DND-41 (cell line): ENCODE data around the gene KIF1C.

ENCODE experiments used
- EZH2 ChIP-seq: IDR thresholded peaks from 3 replicates; pipeline ENCODE4 v1.6.1; 2012; ENCODE audit warnings: borderline replicate concordance, low read depth, mild to moderate bottlenecking, moderate library complexity, low read length, inconsistent platforms; ENCODE audit not compliant: severe bottlenecking
- TF ChIP-seq, protein P1 (sequence below): IDR thresholded peaks from 2 replicates; pipeline ENCODE4 v1.5.1; 2012; ENCODE audit warnings: borderline replicate concordance, low read length, moderate library complexity, mild to moderate bottlenecking; ENCODE audit not compliant: poor library complexity, severe bottlenecking; ENCODE audit errors: extremely low read depth

DNA sequence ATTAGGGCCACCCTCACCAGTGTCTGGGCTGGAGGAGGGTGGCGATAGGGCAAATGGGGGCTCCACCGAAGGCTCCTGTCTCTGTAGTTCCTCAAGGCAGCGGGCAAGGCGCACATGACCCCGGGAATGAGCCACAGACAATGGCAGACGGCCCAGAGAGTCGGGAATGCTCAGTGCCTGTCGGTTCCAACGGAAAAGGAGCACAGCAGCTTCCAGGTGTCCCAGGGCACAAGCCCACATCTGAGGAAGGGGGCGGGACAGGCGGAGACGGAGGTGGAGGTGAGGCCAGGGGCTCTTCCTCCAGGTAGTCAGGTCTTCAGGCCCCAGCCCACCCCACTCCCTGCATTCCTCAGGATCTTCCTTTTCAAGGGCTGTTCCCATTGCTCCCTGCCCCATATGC lies 25.0 kb upstream of the KIF1C start:
- TF ChIP-seq, protein P1, sequence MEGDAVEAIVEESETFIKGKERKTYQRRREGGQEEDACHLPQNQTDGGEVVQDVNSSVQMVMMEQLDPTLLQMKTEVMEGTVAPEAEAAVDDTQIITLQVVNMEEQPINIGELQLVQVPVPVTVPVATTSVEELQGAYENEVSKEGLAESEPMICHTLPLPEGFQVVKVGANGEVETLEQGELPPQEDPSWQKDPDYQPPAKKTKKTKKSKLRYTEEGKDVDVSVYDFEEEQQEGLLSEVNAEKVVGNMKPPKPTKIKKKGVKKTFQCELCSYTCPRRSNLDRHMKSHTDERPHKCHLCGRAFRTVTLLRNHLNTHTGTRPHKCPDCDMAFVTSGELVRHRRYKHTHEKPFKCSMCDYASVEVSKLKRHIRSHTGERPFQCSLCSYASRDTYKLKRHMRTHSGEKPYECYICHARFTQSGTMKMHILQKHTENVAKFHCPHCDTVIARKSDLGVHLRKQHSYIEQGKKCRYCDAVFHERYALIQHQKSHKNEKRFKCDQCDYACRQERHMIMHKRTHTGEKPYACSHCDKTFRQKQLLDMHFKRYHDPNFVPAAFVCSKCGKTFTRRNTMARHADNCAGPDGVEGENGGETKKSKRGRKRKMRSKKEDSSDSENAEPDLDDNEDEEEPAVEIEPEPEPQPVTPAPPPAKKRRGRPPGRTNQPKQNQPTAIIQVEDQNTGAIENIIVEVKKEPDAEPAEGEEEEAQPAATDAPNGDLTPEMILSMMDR: no peak
- no peak for TF ChIP-seq EZH2
